SW480 (cell line): ENCODE measurements around the gene STXBP2.
A peak's percentile ranks its signal among the peaks of the same experiment; 100 is the strongest.

Experiments
- DNase-seq: peaks from one replicate; pipeline ENCODE4 v3.0.0-alpha.2; 2016; ENCODE audit warnings: low spot score

Gene STXBP2

DNA sequence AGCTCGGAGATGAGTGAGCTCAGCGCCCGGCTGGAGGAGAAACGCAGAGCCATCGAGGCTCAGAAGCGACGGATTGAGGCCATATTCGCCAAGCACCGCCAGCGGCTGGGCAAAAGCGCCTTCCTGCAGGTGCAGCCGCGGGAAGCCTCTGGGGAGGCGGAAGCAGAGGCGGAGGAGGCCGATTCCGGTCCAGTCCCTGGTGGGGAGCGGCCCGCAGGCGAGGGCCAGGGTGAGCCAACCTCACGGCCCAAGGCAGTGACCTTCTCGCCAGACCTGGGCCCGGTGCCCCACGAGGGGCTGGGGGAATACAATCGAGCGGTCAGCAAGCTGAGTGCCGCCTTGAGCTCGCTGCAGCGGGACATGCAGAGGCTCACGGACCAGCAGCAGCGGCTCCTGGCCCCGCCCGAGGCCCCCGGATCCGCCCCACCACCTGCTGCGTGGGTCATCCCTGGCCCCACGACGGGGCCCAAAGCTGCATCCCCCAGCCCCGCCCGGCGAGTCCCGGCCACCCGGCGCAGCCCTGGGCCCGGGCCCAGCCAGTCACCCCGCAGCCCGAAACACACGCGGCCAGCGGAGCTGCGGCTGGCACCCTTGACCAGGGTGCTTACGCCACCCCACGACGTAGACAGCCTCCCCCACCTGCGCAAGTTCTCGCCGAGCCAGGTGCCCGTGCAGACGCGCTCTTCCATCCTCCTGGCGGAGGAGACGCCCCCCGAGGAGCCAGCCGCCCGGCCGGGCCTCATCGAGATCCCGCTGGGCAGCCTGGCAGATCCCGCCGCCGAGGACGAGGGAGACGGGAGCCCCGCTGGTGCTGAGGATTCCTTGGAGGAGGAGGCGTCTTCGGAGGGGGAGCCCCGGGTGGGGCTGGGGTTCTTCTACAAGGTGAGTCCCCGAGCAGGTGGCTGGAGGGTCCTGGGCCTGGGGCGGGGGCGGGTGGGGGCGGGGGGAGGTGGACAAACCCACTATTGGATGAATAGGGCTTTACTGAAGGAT lies 24.3 kb upstream of the STXBP2 start:
- DNase-seq, result no peak

DNA sequence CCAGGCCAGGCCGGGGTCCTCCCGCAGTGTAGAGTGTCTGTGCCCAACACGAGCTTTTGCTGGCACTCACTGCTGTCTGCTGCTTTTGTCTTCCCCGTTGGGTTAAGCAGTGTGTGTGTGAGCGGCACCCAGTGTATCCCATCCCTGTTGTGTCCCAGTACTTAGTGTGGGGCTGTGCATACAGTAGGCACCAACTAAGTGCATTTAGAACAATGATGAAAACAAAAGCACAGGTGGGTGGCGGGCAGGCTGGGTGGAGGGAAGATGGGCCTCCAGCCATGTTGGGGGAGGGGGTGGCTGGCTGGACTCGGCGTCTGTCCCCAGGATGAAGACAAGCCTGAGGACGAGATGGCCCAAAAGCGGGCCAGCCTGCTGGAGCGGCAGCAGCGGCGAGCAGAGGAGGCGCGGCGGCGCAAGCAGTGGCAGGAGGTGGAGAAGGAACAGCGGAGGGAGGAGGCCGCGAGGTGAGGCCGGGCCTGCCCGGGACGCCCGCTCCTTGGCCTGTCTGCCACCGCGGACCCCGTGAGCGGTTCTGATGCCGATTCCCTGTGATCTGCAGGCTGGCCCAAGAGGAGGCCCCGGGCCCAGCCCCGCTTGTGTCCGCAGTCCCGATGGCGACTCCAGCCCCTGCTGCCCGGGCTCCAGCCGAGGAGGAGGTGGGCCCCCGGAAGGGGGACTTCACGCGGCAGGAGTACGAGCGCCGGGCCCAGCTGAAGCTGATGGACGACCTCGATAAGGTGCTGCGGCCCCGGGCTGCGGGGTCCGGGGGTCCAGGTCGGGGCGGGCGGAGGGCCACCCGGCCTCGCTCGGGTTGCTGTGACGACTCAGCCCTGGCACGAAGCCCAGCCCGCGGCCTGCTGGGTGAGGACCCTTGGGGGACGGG lies 21.8 kb upstream of the STXBP2 start:
- DNase-seq, result no peak

DNA sequence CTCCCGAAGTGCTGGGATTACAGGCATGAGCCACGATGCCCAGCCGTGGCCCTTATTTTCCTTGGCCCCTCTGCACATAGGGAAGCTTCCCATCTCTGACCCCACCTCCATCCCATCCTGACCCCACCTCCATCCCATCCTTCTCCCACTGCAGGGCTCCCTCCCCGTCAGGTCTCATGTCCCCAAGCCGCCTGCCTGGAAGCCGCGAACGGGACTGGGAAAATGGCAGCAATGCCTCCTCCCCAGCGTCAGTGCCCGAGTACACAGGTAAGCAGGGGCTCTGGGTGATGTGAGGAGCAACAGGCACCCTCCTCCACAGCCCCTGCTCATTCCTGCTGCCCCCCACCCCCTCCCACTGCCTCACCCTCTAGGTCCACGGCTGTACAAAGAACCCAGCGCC lies 19.7 kb upstream of the STXBP2 start:
- no peak for DNase-seq

DNA sequence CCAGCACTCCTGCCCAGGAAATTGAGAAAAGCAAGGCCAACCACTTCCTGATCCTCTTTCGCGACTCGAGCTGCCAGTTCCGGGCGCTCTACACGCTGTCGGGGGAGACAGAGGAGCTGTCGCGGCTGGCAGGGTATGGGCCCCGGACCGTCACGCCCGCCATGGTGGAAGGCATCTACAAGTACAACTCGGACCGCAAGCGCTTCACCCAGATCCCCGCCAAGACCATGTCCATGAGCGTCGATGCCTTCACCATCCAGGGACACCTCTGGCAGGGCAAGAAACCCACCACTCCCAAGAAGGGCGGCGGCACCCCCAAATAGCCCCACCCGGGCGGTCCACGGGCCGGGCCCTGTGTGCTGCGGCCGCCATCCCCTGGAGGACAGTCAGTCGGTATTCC lies 19.2 kb upstream of the STXBP2 start:
- DNase-seq, result no peak

DNA sequence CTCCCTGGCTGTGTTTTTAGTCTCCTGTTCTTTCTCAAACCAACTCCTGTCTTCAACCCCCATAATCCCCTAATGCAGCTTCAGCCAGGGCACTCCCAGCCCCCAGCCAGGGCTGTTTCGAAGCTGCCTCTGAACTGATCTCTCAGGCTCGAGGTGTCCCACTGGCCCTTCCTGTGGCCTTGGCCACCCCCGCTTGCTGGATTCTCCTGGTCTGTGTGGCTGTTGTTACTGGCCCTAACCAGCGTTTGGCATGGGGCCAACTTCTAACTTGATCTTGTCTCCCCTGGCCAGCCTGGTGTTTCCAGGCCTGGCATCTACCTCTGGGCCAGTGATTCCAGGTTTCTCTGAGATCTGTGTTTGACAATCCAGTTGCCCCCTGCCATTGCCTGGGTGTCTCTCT lies 18.6 kb upstream of the STXBP2 start:
- no peak for DNase-seq

DNA sequence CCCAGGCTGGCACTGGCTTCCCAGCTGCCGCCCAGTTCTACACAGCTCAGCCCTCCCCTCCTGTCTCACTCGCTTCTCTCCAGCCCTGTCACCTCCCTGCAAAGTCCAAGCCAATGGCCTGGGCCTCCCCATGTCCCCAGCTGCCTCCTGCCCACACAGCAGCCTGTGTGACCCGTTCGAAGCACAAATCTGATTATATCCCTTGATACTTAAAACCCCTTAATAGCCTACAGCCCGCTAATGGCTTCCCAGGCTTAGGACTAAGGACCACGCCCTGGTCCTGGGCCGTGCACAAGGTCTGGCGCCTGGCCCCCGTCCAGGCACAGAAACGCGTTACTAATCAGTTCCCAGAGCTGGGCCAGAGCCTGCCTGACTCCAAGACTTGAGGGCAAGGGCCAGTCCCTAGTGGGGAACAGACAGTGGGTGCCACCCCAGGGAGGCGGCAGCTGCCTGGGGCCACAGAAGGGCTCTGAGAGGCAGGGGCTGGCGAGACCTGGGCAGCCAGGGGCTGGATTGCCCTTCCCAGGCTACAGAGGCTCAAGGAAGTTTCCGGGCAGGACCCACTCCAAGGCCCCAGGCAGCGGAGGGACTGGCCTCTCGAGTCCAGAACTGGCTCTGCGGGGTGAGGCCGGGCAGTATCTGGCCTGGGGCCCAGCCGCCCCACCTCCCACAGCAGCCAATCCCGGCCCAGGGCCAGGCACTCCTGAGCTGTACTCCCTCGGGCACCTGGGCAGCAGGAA lies 18.0 kb upstream of the STXBP2 start:
- DNase-seq, result no peak

DNA sequence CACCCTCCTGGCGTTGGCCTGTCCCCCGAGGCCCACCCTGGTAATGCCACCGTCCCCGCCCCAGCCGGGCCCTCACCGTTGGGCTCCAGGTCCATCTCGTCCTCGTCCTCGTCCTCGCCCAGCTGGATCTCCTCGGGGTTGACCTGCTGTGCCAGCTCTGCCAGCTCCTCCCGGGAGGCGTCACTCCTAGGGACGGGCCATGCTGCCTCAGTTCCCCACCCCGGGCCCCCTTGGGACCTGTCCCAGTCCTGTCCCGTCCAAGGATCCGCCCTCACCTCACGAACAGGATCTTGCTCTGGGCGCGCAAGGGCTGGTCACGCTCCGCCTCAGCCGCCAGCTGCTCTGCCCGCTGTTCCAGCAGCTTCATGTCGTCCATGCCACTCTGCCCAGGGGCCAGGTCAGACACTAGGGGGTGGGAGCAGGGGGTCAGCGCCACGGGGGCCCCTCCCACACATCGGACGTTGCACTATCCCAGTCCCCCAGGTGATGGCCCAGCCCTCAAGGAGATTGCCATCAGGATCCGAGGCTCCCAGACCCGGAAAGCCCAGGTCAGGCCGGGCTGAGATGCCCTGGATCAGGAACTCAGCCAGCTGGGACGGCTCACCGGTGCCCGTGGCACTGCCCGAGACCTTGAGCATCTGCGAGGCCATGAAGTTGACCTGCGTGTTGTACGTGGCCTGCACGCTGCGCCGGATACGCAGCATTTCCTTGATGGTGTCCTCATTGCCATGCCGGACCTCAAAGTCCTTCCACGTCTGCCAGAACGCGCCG lies 17.1 kb upstream of the STXBP2 start:
- no peak for DNase-seq

DNA sequence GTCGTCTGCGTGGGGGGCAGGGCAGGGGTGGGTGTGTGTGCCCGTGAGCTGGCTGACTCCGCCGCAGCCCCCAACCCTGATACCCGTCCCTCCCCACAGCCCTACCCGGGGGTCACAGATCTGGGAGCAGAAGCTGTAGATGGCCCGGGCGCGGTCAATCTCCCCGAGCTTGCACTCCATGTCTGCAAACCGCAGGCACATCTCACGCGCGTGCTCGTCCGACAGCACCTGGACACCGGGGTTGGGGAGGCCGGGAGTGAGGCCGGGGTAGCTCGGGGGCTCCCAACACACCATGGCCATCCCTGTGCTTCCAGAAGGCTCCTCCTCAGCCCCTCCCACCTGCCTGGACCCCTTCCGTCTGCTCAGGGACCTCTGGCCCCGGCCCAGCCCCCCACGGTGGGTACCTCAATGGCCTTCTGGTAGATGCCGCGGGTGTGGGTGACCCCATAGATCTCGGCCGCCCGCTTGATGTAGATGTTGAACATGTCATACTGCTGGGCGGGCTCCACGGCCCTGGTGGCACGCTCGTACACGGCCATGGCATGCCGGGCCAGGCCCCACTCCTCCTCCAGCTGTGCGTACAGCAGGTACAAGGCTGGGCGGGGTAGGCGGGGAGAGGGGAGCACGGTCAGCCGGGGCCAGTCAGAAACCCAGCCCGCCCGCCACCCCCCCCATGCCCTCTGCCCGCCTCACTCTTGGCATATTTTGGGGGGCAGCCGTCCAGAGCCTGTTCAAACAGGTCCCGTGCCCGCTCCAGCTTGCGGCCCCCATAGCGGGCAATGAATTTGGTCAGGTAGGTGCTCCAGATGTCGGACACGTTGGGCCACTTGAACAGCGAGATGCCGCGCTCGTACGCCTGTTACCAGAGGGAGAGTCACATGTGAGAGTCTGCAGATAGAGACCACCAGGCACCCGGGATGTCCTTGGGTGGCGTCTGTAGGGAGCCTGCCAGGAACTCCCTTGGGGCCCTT lies 16.2 kb upstream of the STXBP2 start:
- DNase-seq, result no peak

DNA sequence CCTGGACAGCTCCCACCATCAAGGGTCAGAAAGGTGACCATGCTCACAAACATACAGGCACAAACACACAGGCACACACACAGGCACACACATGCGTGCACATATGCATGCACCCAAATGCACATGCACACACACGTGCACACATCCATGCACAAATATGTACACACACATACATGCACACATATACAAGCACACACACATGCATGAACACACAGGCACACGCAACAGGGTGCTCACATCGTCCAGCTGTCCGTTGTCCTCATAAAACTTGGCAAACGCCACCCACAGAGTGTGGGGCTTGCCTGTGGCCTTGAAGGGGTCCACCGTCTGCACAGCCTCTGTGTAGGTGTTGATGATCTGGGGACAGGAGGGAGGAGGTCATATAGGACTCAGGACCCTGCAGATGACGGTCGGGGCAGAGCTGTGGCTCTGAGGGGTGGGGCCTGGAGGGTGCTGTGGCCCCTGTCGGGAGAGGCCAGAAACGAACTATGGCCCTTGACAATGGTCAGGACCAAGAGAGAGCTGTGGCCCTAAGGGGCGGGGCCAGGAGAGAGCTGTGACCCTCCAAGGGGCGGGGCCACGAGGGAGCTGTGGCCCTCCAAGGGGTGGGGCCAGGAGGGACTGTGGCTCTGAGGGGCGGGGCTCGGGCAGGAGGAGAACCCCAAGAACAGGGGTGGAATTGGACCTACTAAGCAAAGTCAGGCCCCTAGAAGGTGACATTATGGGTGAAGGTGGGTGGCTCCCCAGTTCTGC lies 13.8 kb upstream of the STXBP2 start:
- no peak for DNase-seq

DNA sequence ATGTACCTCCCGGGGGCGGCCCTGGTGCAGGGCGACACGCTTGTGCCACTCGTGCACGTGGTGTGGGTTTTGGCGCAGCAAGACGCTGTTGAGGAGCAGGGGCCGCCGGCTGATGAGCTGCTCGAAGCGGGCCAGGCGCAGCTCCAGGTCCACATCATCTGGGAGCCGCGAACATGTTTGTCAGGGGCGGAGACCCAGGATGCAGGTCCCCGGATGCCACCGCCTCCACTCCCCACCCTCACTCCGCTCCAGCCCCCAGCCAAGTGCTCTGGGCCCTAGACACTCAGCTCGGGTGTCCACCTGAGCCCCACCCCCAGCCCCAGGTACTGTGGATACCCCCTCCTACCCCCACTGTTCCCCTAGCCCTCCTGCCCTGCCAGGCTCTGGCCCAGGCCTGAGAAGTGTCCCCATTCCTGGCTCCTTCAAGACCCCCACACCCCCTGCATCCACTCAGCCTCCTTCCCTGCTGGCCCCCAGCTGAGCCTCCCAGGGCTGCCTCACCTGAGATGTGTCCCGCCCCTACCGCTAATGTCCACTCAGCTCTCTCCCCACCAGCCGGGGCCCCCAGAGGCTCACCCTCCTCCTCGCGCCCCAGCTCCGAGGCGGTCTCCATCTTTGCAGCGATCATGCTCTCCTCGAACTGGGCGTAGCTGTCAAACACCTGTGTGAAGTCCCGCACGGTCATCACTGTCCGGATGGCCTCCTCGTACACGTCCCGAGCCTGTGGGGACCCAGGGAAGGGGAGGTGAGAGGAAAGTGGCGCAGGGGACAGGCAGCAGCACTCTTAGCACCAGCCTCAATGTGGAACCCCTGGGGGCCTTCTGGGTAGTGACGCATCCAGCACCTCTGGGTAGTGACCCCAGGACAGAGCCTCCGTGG lies 12.9 kb upstream of the STXBP2 start:
- no peak for DNase-seq

DNA sequence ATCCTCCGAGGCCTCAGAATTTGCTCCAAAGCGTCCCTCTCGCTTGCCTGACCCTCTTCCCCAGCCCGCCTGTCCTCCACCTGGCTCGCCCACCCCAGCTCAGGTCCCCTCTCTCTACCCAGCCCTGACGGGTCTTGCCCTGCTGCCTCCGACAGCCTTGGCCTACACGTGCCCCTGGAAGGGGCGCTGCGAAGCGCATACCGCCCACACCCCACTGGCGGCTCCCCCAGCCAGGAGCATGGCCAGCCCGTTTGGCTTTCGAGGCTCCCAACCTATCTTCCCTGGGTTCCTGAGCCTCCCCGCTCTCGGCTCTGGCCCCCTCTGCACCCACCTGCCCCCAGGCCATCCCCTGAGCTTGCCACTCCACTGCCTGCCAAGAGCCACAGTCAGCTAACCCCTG lies 12.1 kb upstream of the STXBP2 start:
- no peak for DNase-seq

DNA sequence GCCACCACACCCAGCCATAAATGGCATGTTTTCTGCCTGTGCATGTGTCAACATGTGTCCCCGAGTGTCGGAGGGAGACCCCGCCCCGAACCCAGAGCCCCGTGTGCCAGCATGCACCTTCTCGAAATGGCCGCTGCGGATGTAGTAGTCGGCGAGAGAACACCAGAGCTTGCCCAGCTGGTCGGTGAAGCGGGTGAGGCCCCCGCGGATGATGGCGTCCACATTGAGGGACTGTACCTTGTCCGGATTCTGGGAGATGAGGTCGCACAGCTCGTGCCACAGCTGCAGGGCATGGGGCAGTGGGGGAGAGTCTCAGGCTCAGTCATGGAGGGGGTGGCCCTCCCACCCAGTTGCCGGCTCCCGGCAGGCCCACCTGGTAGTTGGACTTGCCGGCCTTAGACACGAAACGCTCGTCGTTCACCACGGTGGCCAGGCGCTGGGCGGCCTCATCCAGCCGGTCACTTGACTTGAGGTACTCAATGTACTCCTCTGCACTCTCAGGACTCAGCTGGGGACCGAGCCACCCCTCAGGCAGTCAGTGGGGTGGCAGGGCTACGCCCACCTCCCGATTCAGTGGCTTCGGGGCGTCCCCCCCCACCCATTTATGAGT lies 11.0 kb upstream of the STXBP2 start:
- no peak for DNase-seq

DNA sequence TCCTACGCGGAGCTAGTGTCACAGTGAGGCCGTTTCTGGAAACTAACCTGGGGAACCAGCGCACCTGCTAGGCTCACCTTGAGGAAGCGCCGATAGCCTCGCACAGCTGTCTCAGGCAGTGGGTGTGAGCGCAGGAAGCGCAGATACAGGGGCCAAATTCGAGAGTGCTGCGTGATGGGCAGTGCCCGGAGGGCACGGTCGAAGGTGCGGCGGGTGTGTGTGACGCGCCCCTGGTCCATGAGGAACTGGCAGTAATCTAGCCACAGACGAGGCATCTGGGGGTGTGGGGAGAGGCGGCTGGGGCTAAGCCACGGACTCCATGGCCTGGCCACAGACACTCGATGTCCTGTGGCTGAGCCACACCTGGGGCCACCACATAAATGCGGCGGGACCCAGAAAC lies 9.7 kb upstream of the STXBP2 start:
- no peak for DNase-seq

DNA sequence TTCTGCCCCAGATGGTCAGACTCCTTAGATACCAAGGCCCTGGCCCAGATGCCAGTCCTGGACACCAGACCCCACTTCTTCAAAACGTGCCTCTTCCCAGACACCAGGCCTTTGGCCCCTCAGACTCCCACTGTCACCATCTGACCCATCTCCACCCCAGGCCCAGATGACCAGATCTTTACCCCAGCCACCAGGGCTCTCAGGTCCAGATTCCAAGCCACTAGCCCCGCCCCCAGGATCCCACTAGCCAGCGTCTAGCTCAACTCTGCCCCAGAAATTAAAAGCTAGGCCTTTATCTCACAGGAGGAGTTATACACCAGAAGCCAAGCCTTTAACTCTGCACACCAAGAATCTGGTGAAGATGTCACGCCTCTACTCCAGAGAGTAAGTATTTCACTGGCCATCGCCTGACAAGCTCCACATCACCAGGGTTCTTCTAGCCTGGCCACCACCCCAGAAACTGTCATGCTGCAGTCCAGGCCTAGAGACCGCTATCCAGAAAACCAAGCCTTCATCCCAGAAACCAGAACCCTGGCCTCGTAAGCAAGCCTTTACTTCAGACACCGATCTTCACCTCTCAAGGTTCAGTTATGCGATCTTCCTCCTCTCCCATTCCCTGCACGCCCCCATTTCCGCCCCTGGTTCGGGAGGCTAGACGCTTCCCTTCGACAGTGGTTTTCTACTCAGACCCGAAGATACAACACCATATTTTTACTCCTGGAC lies 8.2 kb upstream of the STXBP2 start:
- no peak for DNase-seq

DNA sequence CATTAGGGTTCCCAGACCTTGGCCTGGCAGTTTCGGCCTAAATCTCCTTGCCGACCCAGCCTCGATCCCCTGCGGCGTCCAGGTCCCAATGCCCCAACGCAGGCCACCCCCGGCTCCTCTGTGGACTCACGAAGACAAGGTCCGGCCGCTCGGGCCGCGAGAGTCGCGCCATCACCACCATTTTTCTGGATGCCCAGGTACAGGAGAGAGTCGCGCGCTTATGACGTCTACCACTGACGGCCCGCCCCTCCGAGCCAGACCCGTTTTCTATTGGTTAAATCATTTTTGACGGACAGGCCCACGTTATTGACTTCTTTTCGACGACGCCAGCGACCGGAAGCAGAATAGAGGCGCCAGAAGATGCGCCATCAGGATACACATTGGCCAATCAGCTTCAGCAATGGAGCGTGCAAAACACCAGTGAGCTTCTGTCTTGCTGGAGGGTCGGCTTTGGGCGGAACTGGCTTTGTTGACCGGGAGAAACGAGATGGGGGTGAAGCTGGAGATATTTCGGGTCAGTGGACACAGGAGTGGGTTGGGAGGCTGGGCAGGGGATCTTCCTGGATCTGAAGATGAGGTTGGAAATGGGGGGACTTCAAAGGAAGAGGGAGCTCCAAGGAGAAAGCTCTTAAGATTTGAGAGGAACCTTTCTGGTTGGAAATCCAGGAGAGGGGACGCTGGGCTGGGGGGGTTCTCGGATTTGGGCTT lies 7.4 kb upstream of the STXBP2 start, which contains the start of the genes PET100 and XAB2:
PET100 (plus strand) TSS at position 447 of the 708 bp plus-strand sequence; CDS start at position 488, 41 bp downstream.
XAB2 (minus strand) TSS at position 199 of the 708 bp plus-strand sequence; CDS start at position 181, 18 bp downstream.
- DNase-seq, result peak; percentile 99

DNA sequence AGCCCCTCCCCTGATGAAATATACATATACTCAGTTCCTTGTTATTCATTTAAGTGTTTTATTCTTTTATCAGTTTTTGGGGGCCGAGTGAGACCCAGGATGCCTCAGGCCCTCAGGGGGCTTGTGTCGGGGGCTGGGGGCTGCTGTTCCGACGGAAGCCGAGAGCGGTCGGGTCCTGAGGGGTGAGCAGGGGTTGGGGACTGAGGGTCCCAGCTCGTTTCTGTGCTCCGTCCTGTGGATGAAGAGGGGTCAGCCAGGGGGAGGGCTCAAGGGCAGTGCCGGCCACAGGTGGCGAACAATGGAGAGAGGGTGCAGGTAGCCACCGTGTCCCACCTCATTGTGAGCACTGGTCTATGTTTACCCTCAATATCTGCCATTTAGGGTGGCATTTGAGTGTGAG lies 5.3 kb upstream of the STXBP2 start:
- no peak for DNase-seq
